Glomerular visceral epithelial cell (primary cell): ENCODE results near the gene SPATS2L.

ENCODE experiments used
- DNase-seq: peaks from one replicate; pipeline ENCODE4 v3.0.0-alpha.2; 2016; ENCODE audit errors: extremely low spot score

SPATS2L gene

DNA sequence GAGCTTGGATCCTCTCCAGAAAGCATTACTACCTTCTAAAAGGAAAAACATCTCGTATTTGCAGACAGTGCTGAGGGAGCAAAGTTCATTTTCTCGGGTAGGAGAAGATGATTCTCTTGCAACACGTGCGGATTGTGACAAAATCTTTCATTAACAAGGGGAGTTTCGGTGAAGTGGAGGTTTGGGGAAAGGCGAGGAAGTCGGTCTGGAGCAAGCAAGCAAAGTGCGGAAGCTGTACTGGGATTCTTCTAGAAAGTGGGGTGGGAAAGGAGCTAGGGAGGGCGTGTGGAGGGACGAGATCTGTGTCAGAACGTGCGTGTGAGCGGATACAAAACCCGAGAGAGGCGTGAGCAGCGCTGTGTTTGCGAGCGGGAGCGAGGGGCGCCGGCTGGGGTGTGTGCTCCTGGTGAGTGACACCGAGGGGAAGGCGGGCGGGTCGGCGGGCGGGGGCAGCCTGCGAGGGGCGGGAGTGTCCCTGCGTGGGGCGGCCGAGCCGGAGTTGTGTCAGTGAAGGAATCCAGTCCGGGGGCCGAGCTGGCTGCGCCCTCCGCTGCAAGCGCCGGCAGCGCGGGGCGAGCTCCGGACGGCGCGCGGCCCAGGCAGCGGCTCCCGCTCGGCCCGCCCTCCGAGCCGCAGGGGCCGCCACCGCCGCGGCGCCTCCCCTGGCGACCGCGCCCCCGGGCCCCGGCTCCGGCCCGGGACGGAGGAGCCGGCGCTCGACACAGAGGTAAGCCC is at the start of gene SPATS2L:
Gene SPATS2L (plus strand): TSS at position 498 of the 735 bp plus-strand sequence. CDS start 82,552 bp downstream, outside the sequence.
- DNase-seq = peak; percentile 86

GRCh38 chr2:200257570-200257969 is 48.9 kb upstream of the SPATS2L start:
- DNase-seq = no peak

DNA sequence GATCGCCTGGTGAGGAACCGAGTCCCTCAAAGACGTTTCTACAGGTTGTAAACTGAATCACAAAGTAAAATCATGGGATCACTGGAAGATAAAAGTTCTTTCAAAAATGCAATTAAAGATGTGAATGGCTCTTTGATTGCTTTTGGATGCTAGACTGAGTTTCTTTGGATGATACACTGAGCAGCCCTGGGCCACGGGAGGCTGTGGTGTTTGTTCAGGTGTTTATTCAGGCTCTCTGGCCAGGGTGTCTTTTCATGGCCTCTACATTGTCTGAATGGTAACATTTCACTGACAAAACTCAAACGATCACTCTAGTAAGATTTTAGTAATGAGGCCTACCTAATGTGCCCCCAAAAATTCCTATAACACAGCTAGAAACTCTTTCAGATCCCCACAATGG is 48.4 kb upstream of the SPATS2L start:
- no peak for DNase-seq

DNA sequence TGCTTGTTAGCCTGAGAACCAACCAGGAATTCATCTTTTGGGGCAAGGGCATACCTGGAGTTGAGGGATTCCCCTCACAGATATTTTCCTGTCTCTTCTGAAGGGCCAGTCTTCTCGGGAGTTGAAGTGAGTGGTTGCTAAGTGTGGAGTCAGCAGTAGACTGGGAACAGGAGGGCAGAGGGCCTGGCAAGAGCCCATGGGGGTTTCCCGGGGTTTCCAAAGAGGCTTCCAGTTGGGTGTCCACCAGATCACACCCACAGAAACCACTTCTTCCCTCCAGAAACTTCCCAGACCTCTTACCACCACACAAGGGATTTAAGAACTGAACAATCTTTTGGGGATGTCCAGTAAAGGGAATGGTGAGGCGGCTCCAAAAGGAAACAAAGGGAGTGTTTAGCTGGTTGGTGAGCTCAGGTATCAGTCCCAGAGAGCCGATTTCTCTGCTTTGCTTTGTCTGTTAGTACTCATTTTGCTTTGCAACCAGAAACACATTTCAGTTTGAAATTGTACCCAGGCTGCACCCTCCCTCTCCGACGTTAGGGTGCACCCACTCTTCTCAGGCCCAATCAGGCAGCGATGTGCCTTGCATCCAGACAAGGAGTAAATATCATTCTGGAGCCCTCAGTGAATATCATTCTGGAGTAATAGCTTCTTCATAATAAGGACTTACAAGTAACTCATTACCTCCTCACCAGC is 47.5 kb upstream of the SPATS2L start:
- peak; percentile 10 for DNase-seq

DNA sequence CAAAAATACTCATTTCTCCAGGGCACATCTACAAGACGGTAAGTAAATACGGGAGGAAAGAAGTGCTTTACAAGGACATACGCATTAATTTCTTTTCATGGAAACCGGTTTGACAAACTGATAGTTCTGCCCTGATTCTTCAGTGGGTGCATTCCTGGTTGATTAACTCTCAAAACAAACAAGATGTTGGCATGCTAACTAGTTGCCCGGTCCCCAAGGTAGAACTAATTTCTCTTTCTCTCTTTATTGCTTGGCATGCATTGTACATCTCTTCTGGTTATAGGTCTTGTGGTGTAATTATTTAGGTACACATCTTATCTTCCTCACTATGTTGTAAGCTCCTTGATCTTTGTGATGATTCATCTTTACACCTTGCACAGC is 46.9 kb upstream of the SPATS2L start:
- DNase-seq = no peak

DNA sequence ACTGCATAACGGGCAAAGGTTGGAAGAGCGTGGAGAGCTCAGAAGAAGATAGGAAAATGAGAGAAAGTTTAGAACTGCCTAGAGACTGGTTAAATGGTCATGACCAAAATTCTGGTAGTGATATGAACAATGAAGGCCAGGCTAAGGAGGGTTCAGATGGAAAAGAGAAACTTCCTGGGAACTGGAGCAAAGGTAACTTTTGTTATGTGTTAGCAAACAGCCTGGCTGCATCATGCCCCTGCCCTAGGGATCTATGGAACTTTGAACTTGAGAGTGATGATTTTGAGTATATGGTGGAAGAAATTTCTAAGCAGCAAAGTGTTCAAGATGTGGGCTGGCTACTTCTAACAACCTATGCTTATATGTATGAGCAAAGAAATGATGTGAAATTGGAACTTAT is 44.4 kb upstream of the SPATS2L start:
- DNase-seq = no peak

- DNase-seq = no peak
Observed at GRCh38 chr2:200263279-200263678, 43.2 kb upstream of the SPATS2L start.

DNA sequence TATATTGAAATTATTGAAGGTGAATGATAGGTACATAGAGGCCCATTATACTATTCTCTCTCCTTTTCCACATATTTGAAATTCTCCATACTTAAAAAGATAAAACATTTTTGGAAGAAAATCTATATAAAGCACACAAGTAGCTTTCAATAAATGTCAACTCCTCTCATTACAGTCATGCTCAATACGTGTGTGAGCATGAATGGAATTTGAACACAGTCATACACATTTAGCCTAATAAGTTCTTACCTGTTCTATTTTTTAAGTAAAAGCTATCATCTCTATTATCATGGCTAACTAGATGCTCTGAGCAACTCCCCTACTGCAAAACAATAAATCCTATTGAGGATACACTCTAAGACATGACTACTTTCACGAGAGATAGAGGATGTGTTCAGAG is 41.9 kb upstream of the SPATS2L start:
- DNase-seq = no peak

DNA sequence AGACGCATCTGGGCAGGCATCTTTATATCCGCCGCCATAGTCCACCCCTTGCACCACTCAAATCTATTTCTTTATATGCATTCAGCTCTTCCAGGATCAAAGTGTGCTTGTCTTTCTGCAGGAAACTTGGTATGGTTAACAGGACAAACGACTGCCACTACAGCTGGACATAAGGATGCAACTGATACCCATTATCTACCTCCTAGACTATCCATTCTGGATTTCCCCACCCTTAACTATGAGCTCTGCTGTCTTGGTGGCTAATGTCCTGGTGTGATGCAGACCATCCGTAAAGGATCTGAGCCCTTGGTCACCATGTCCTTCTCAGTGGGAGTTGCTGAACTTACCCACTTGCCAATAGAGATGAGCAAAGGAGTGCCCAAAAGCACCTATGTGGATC is 40.1 kb upstream of the SPATS2L start:
- no peak for DNase-seq

- DNase-seq = no peak
Observed at GRCh38 chr2:200267350-200267749, 39.1 kb upstream of the SPATS2L start.

- no peak for DNase-seq
Observed at GRCh38 chr2:200270732-200271131, 35.8 kb upstream of the SPATS2L start.

DNA sequence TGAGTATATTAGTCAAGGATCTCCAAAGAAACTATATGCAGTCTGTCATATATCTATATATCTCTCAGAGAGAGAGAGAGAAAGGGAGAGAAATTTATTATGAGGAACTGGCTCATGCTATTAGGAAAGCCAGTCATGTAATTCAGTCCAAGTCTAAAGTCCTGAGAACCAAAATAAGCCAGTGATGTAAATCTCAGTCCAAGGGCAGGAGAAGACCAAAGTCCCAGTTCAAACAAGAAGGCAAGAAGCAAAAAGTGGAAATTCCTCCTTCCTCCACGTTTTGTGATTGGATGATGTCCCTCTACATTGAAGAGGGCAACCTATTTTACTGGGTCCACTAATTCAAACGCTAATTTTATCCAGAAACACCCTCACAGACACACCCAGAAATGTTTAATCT is 34.2 kb upstream of the SPATS2L start:
- DNase-seq = no peak

DNA sequence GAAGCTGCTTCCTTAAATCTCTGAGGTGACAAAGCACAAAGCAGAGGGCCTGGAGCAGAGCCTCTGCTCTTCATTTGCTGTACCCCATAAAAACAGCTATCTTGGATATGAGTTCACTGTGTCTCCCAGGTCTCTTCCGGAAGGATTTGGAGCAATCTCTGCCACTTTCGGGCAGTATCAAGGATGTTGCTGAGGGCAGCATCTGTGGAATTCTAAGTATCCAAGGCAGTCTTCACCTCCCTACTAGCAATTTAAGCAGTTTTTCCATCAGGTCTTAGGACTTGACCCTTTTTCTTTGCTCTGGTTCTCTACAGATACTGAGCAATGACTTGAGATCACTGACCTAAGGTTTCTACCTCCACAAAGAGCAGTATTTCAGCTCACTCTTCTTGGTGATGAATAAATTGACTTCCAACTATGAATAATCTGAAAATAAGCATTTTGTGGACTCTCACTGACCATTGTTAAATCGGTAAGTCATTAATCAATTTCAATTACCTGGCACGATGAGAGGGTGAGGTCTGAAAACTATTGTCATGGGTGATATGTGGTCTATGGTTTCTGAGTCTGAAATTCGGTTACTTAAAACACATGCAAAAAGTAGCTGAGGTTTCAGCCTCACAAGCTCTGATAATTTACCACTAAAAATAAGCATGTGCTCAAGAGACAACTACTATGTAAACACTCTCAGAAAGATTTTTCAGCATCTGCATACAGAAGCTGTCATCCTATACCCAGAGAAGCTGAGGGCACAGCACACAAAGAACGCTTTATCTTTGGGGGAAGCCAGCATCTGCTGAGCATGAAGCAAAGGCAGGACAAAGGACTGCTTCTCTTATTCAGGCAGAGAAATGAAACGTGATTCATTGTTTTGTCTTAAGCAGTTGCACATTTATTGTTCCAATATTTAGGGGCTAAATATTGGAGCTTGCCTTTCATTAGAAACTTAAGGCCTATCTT is 32.1 kb upstream of the SPATS2L start:
- no peak for DNase-seq

- DNase-seq = no peak
Observed at GRCh38 chr2:200275295-200276013, 31.0 kb upstream of the SPATS2L start.

DNA sequence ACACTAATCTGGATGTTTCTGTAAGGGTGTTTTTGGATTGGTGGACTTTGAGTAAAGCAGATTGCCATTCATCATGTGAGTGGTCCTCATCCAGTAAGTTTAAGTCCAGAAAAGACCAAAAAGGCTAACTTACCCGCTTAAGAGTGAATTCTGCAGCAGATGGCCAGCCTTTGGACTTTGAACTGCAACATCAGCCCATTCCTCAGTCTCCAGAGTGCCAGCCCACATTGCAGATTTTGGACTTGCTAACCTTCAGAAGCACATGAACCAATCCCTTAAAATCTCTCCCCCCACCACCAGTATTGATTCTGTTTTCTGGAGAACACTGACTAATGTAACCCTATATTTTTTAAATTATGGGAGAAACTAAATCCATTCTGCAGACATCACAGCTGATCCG is 30.0 kb upstream of the SPATS2L start:
- no peak for DNase-seq

DNA sequence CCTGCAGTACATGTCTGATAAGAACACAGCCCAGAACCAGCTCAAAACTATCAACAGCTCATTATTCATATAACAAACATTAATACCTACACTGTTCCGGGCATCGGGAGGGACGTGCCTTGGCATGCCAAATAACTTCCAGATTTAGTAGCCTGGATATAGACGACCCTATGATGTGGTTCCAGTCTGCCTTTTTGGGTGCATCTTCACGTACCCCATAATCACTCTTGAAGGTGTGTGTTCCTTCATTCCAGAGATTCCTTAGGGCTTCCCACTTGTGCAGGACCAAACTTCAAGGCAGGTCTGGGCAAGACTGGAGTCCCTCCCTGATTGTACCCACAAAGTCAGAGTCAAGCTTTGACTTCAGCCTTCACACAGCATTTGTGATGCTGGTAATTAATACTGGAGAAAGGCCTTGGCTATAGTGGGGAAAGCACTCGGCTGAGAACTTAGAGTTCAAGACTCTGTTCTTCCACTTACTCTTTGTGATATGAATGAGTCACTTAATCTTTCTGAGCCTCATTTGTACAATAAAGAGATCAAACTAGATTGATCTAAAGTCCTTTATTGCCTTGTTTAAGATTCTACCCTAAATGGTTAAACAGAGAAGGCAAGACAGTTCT is 27.7 kb upstream of the SPATS2L start:
- no peak for DNase-seq

GRCh38 chr2:200279857-200280256 is 26.6 kb upstream of the SPATS2L start:
- no peak for DNase-seq

DNA sequence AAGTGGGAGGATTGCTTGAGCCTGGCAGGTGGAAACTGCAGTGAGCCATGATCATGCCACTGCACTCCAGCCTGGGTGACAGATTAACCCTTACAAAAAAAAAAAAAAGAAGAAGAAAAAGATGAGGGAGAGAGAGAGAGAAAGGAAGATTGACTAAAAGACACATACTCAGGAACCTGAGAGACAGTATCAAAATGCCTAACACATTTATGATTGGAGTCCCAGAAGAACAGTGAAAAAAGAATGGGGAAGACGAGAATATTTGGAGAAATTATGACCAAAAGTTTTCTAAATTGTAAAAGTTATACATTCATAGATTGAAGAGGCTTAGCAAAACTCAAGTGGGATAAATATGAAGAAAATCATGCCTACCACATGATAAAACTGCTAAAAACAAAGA is 19.9 kb upstream of the SPATS2L start:
- DNase-seq = no peak

- DNase-seq = no peak
Observed at GRCh38 chr2:200288670-200289429, 17.6 kb upstream of the SPATS2L start.

GRCh38 chr2:200296118-200296517 is 10.4 kb upstream of the SPATS2L start:
- DNase-seq = no peak
